Measurements from ENCODE around the gene RHOV.
A peak's percentile ranks its signal among the peaks of the same experiment; 100 is the strongest.
"Not testable (repeated sequence)": the region's sequence is repeated elsewhere in the genome, so short reads cannot be mapped to it uniquely, and the experiment has no call there.

Gene RHOV

GRCh38 chr15:40872791-40873693 lies 992 bp downstream of the RHOV start:
- no peak for DNase-seq (ENCODE audit: low spot score)

GRCh38 chr15:40871749-40872617 lies 2.1 kb downstream of the RHOV start:
- no peak for DNase-seq (ENCODE audit: low spot score)

- no peak for DNase-seq (ENCODE audit: low spot score)
Measured at GRCh38 chr15:40870716-40871115, 3.3 kb downstream of the RHOV start.

- no peak for DNase-seq (ENCODE audit: low spot score)
Measured at GRCh38 chr15:40869686-40870085, 4.3 kb downstream of the RHOV start.

GRCh38 chr15:40867199-40867598 lies 6.8 kb downstream of the RHOV start:
- DNase-seq (ENCODE audit: low spot score) = no peak

GRCh38 chr15:40863660-40864270 lies 10.3 kb downstream of the RHOV start:
- DNase-seq (ENCODE audit: low spot score) = no peak

GRCh38 chr15:40861147-40861546 lies 12.9 kb downstream of the RHOV start:
- DNase-seq (ENCODE audit: low spot score) = not testable (repeated sequence)

- DNase-seq (ENCODE audit: low spot score) = peak; percentile 51
Measured at GRCh38 chr15:40859206-40859851, 14.7 kb downstream of the RHOV start.

GRCh38 chr15:40858706-40859105 lies 15.3 kb downstream of the RHOV start:
- no peak for DNase-seq (ENCODE audit: low spot score)

- DNase-seq (ENCODE audit: low spot score) = peak; percentile 69
Measured at GRCh38 chr15:40857601-40858341, 16.3 kb downstream of the RHOV start.

- no peak for DNase-seq (ENCODE audit: low spot score)
Measured at GRCh38 chr15:40856746-40857145, 17.3 kb downstream of the RHOV start.

- no peak for DNase-seq (ENCODE audit: low spot score)
Measured at GRCh38 chr15:40855706-40856234, 18.3 kb downstream of the RHOV start.

- DNase-seq (ENCODE audit: low spot score) = no peak
Measured at GRCh38 chr15:40854161-40854560, 19.9 kb downstream of the RHOV start.

GRCh38 chr15:40853241-40853890 lies 20.7 kb downstream of the RHOV start:
- DNase-seq (ENCODE audit: low spot score) = no peak

GRCh38 chr15:40852529-40852928 lies 21.5 kb downstream of the RHOV start:
- DNase-seq (ENCODE audit: low spot score) = no peak

GRCh38 chr15:40850576-40851112 lies 23.4 kb downstream of the RHOV start:
- DNase-seq (ENCODE audit: low spot score) = no peak

GRCh38 chr15:40847223-40847961 lies 26.6 kb downstream of the RHOV start:
- peak; percentile 77 for DNase-seq (ENCODE audit: low spot score)

GRCh38 chr15:40846841-40847222 lies 27.2 kb downstream of the RHOV start:
- no peak for DNase-seq (ENCODE audit: low spot score)

- no peak for DNase-seq (ENCODE audit: low spot score)
Measured at GRCh38 chr15:40845511-40846284, 28.3 kb downstream of the RHOV start.

All from Ammon's horn (tissue), 1 donor.